Thymus (tissue), 11 donors: ENCODE measurements around the gene KCNIP4. TPM values are rescaled to one million over a fixed set of nuclear protein-coding genes. Genes with fewer than 3 reads are reported as not detected.

Experiments used
- DNase-seq, 9 donors: peaks; one replicate each; pipeline ENCODE4 v3.0.0-alpha.2; 2013; ENCODE audit warnings: low spot score in 9 of 9, low read depth in 6 of 9, missing footprints in 1 of 9
- H3K27ac ChIP-seq, 2 donors: one replicate each; pipeline ENCODE4 v1.5.1; 2013; ENCODE audit warnings: control low read depth in 1 of 2, low read depth in 1 of 2, low read length in 1 of 2, mild to moderate bottlenecking in 1 of 2, moderate library complexity in 1 of 2
- H3K27me3 ChIP-seq, 2 donors: one replicate each; pipeline ENCODE4 v1.5.1; 2013; ENCODE audit warnings: low read length in 1 of 2; ENCODE audit not compliant: control insufficient read depth in 2 of 2, insufficient read depth in 1 of 2
- H3K36me3 ChIP-seq, 2 donors: one replicate each; pipeline ENCODE4 v1.5.1; 2013; ENCODE audit warnings: low read length in 1 of 2, mild to moderate bottlenecking in 1 of 2, moderate library complexity in 1 of 2; ENCODE audit not compliant: control insufficient read depth in 2 of 2, insufficient read depth in 2 of 2
- H3K4me1 ChIP-seq, 2 donors: one replicate each; pipeline ENCODE4 v1.5.1; 2013; ENCODE audit warnings: low read length in 2 of 2; ENCODE audit not compliant: control insufficient read depth in 2 of 2, insufficient read depth in 2 of 2
- H3K4me3 ChIP-seq, 2 donors: one replicate each; pipeline ENCODE4 v1.5.1; 2013; ENCODE audit warnings: low read length in 2 of 2, control low read depth in 1 of 2, mild to moderate bottlenecking in 1 of 2
- H3K9me3 ChIP-seq, 2 donors: one replicate each; pipeline ENCODE4 v1.5.1; 2013; ENCODE audit warnings: low read length in 1 of 2, mild to moderate bottlenecking in 1 of 2; ENCODE audit not compliant: control insufficient read depth in 2 of 2, insufficient read depth in 1 of 2
- WGBS: extraction: QIAGEN DNeasy Blood & Tissue Kit; methylation state at CpG from one replicate; pipeline ENCODE4 v1.1.7; 2013; 5-methylcytosine and 5-hydroxymethylcytosine counted together
- polyA plus RNA-seq: library from polyadenylated mRNA; stranded (reverse); fragments of 200-250 nt; gene quantifications from one replicate; pipeline ENCODE4 v1.2.3, GENCODE V29; 2013
- total RNA-seq: library from RNA; stranded (reverse); fragments of 120-200 nt; gene quantifications from one replicate; pipeline ENCODE4 v1.2.4, GENCODE V29; 2013
- donor health status: healthy.

KCNIP4 gene
- total and polyA plus RNA-seq, 2 donors: 0.07 TPM; not detected in 1

DNA sequence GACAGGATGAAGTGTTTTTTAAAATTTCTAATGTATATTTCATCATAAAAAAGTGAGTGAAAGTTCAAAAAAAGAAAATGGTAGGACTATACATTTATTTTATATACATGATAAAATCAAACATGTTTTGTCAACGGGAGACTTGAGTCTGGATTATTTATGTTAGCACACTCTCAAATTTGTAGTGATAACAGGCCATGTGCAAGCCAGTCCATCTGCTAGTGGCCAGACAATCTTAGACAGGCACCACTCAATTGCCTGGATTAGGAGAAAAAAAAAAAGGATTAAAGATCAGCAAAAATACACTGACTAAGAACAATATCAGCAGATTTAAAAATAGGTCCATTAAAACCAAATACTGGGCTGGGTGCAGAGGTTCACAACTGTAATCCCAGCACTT lies 71.9 kb downstream of the KCNIP4 start:
- H3K4me1 ChIP-seq: no peaks in the 10 kb centered on the region
- H3K9me3 ChIP-seq: no peaks in the 10 kb centered on the region
- no peak overlapping the region for H3K4me3 ChIP-seq
- H3K36me3 ChIP-seq: no peaks in the 10 kb centered on the region
- H3K27ac ChIP-seq: no peak overlapping the region
- no peak for DNase-seq
- WGBS: 23% methylated on average over 1 of the region's 1 CpG
- no peaks in the 10 kb centered on the region for H3K27me3 ChIP-seq

- H3K27me3 ChIP-seq: no peaks in the 10 kb centered on the region
- no peak overlapping the region for H3K4me3 ChIP-seq
- no peak for DNase-seq
- H3K9me3 ChIP-seq: no peaks in the 10 kb centered on the region
- H3K4me1 ChIP-seq: no peaks in the 10 kb centered on the region
- WGBS: 72% methylated on average over 1 of the region's 1 CpG
- no peaks in the 10 kb centered on the region for H3K36me3 ChIP-seq
- no peak overlapping the region for H3K27ac ChIP-seq
Measured at GRCh38 chr4:21873145-21873544, 75.4 kb downstream of the KCNIP4 start.

DNA sequence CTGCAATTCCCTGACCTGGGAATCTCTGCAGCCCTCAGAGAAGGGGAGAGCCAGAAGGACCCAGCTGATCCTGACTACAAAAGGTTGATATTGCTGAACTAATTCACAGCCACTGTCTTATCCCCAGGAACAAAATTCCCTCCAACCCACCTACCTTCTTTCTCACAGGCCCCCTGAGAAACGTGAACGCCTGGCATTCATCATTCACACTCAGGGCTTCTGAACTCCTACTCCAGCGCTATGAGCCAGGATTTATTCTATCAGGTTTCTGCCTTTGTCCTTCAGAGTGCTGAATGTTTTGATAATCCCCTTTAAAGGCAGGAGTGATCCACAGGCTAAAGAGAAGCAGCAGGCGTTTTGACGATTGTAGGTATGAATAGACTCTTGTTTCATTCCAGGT lies 76.5 kb downstream of the KCNIP4 start:
- Histone ChIP-seq H3K36me3 (no peaks in the 10 kb centered on the region), H3K9me3 (no peaks in the 10 kb centered on the region), H3K27ac (no peak overlapping the region), H3K4me1 (no peaks in the 10 kb centered on the region), H3K4me3 (no peak overlapping the region), H3K27me3 (no peaks in the 10 kb centered on the region)
- DNase-seq: no peak
- WGBS: 87% methylated on average over 5 of the region's 5 CpGs

- Histone ChIP-seq H3K27ac (no peak overlapping the region), H3K4me3 (no peak overlapping the region), H3K9me3 (no peaks in the 10 kb centered on the region), H3K4me1 (no peaks in the 10 kb centered on the region), H3K36me3 (no peaks in the 10 kb centered on the region), H3K27me3 (no peaks in the 10 kb centered on the region)
- WGBS: 95% methylated on average over 8 of the region's 8 CpGs
- no peak for DNase-seq
Measured at GRCh38 chr4:21869978-21870745, 78.4 kb downstream of the KCNIP4 start.

- H3K9me3 ChIP-seq: no peaks in the 10 kb centered on the region
- H3K4me3 ChIP-seq: no peak overlapping the region
- 96% methylated on average over 2 of the region's 2 CpGs for WGBS
- DNase-seq: no peak
- no peaks in the 10 kb centered on the region for H3K36me3 ChIP-seq
- no peak overlapping the region for H3K27ac ChIP-seq
- H3K27me3 ChIP-seq: no peaks in the 10 kb centered on the region
- no peaks in the 10 kb centered on the region for H3K4me1 ChIP-seq
Measured at GRCh38 chr4:21864686-21865085, 83.9 kb downstream of the KCNIP4 start.

GRCh38 chr4:21862917-21863316 lies 85.7 kb downstream of the KCNIP4 start:
- H3K36me3 ChIP-seq: no peaks in the 10 kb centered on the region
- H3K4me3 ChIP-seq: no peak overlapping the region
- no peak for DNase-seq
- H3K27ac ChIP-seq: no peak overlapping the region
- 94% methylated on average over 3 of the region's 6 CpGs for WGBS
- H3K27me3 ChIP-seq: no peaks in the 10 kb centered on the region
- H3K4me1 ChIP-seq: no peaks in the 10 kb centered on the region
- no peaks in the 10 kb centered on the region for H3K9me3 ChIP-seq

DNA sequence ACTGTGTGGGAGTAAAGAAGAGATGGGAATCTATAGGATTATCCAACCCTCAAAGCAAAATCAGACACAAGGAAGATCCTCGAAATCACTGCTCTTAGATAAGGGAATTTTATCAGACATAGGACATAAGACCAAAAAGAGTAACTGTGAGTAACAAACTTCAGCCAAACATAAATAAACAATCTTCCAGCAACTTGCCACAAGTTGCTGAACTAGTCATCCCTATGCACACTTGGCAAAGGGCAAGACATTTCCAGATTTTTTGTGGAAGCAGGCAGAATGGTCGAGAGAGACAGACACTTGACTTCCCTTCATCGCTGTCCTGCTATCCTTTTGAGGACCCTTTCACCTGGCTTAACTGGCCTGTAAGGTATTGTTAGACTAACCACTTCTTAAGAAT lies 89.6 kb downstream of the KCNIP4 start:
- no peak overlapping the region for H3K27ac ChIP-seq
- no peak for DNase-seq
- no peak overlapping the region for H3K4me3 ChIP-seq
- no peaks in the 10 kb centered on the region for H3K4me1 ChIP-seq
- H3K27me3 ChIP-seq: no peaks in the 10 kb centered on the region
- H3K36me3 ChIP-seq: no peaks in the 10 kb centered on the region
- 92% methylated on average over 3 of the region's 3 CpGs for WGBS
- peaks cover 0 to 16% of the 10 kb centered on the region in 2 donors for H3K9me3 ChIP-seq

DNA sequence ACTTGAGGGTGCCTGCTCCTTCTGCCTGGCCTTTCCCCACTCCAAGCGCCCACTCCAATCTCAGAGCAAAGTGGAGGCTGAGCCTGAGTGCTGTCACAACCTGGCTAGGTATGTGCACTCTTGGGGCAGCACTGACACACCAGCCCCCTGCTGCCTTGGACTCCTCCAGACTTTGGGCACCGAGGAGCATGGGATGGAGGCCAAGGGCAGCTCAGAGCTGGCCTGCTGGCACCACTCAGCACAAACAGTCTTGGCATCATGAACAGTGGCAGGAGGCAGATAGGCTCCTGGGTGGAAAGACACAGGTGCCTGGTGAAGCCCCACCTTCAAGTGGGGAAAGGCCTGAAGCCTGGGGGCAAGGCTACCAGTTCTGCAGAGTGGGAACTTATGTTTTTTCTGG lies 91.8 kb downstream of the KCNIP4 start:
- Histone ChIP-seq H3K27ac (no peak overlapping the region), H3K27me3 (no peaks in the 10 kb centered on the region), H3K36me3 (no peaks in the 10 kb centered on the region), H3K4me3 (no peak overlapping the region), H3K9me3 (peaks cover 0 to 16% of the 10 kb centered on the region in 2 donors), H3K4me1 (no peaks in the 10 kb centered on the region)
- 92% methylated on average over 2 of the region's 2 CpGs for WGBS
- no peak for DNase-seq

GRCh38 chr4:21856301-21856700 lies 92.3 kb downstream of the KCNIP4 start:
- no peak overlapping the region for H3K27ac ChIP-seq
- H3K4me1 ChIP-seq: no peaks in the 10 kb centered on the region
- no peaks in the 10 kb centered on the region for H3K36me3 ChIP-seq
- H3K4me3 ChIP-seq: no peak overlapping the region
- 75% methylated on average over 6 of the region's 6 CpGs for WGBS
- H3K9me3 ChIP-seq: peaks cover 0 to 16% of the 10 kb centered on the region in 2 donors
- no peak for DNase-seq
- H3K27me3 ChIP-seq: no peaks in the 10 kb centered on the region
